ENCODE measurements around the gene PRELP. TPM values are rescaled to one million over a fixed set of nuclear protein-coding genes. Genes with fewer than 3 reads are reported as not detected.

The PRELP gene
- total and polyA plus RNA-seq, 8 donors: 1.1 to 29.8 (median 8.7) TPM

DNA sequence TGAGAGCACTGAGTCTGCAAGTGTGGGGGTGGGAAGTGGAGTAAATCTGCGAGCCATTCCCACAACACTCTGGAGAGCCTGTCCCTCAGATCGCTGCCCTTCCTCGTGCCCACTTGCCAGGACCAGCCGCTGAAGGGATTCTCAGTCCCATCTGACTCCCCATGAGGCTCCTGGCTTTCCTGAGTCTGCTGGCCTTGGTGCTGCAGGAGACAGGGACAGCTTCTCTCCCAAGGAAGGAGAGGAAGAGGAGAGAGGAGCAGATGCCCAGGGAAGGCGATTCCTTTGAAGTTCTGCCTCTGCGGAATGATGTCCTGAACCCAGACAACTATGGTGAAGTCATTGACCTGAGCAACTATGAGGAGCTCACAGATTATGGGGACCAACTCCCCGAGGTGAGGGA, 20.2 kb downstream of the PRELP start:
- TF ChIP-seq POLR2A (IDR thresholded peaks at IDR 0.05) (no peak), EP300 (IDR thresholded peaks at IDR 0.05) (no peak), POLR2AphosphoS5 (IDR thresholded peaks at IDR 0.05) (no peak)
- TF ChIP-seq, protein P1, sequence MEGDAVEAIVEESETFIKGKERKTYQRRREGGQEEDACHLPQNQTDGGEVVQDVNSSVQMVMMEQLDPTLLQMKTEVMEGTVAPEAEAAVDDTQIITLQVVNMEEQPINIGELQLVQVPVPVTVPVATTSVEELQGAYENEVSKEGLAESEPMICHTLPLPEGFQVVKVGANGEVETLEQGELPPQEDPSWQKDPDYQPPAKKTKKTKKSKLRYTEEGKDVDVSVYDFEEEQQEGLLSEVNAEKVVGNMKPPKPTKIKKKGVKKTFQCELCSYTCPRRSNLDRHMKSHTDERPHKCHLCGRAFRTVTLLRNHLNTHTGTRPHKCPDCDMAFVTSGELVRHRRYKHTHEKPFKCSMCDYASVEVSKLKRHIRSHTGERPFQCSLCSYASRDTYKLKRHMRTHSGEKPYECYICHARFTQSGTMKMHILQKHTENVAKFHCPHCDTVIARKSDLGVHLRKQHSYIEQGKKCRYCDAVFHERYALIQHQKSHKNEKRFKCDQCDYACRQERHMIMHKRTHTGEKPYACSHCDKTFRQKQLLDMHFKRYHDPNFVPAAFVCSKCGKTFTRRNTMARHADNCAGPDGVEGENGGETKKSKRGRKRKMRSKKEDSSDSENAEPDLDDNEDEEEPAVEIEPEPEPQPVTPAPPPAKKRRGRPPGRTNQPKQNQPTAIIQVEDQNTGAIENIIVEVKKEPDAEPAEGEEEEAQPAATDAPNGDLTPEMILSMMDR (IDR thresholded peaks at IDR 0.05): no peak

DNA sequence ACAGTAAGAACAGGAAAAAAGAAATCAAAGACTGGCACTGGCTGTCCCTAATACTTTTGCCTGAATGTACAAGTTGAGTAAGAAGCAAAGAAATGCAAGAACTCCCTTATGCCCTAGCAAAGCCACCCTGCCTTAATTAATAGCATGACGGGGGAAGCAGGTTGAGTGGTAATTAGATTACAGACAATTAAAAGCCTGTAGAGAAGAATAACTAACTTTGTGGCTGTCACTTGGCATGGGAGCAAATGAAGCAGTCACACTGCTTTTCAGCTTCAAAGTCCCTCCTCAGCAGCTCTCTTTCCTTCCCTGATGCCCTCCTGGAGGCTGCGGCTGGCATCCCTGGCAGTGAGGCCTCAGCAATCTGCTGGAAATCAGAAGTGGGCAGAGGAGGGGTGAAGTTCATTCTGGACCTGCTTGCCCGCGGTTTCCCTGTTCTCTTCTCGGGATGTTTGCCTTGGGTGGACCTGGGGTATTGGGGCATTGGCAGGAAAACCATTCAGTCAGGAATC, 21.7 kb downstream of the PRELP start:
- Histone ChIP-seq H3K36me3 (no peaks in the 10 kb centered on the region), H3K4me1 (no peaks in the 10 kb centered on the region), H3K9me3 (no peaks in the 10 kb centered on the region), H3K27me3 (no peaks in the 10 kb centered on the region), H3K27ac (no peak overlapping the region), H3K4me3 (no peak overlapping the region)
- 41 to 80% (median 55%) methylated on average over 5 of the region's 5 CpGs for WGBS, 5 donors
- intact Hi-C loops (cut with DNase I; ENCODE audit: low total_unique reads): no loop called here
- no peak for DNase-seq
- TF ChIP-seq, protein P1 (IDR thresholded peaks at IDR 0.05): no peak
- no peak for TF ChIP-seq POLR2A (IDR thresholded peaks at IDR 0.05)
- TF ChIP-seq POLR2AphosphoS5 (IDR thresholded peaks at IDR 0.05): no peak
- TF ChIP-seq EP300 (IDR thresholded peaks at IDR 0.05): no peak

More for the DNA sequence above, 20.2 kb downstream of the PRELP start:
- intact Hi-C loops (cut with DNase I; ENCODE audit: low total_unique reads): no loop called here
- Histone ChIP-seq H3K27me3 (no peaks in the 10 kb centered on the region), H3K9me3 (no peaks in the 10 kb centered on the region), H3K4me3 (no peak overlapping the region), H3K4me1 (no peaks in the 10 kb centered on the region), H3K36me3 (no peaks in the 10 kb centered on the region), H3K27ac (no peak overlapping the region)
- WGBS, 5 donors: 67 to 87% (median 75%) methylated on average over 7 of the region's 7 CpGs
- no peak for DNase-seq

DNA sequence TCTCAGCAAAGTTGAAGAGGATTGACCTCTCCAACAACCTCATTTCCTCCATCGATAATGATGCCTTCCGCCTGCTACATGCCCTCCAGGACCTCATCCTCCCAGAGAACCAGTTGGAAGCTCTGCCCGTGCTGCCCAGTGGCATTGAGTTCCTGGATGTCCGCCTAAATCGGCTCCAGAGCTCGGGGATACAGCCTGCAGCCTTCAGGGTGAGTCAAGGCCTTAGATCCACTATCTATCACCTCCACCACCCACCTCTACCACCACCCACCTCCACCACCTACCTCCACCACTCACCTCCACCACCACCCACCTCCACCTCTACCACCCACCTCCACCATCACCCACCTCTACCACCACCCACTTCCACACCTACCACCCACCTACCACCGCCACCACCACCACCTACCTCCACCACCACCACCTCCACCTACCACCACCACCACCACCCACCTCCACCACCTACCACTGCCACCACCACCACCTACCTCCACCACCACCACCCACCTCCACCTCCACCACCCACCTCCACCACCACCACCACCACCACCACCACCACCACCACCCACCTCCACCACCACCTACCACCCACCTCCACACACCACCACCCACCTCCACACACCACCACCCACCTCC, 24.2 kb downstream of the PRELP start:
- Histone ChIP-seq H3K9me3 (no peaks in the 10 kb centered on the region), H3K27me3 (no peaks in the 10 kb centered on the region), H3K4me3 (no peak overlapping the region), H3K4me1 (peaks cover 0 to 4% (median under 1%) of the 10 kb centered on the region in 4 donors), H3K36me3 (no peaks in the 10 kb centered on the region), H3K27ac (no peak overlapping the region)
- intact Hi-C loops (cut with DNase I; ENCODE audit: low total_unique reads): no loop called here
- WGBS, 5 donors: 87 to 95% (median 91%) methylated on average over 6 to 7 of the region's 7 CpGs
- no peak for TF ChIP-seq POLR2A (IDR thresholded peaks at IDR 0.05)
- TF ChIP-seq, protein P1 (IDR thresholded peaks at IDR 0.05): no peak
- TF ChIP-seq EP300 (IDR thresholded peaks at IDR 0.05): no peak
- no peak for TF ChIP-seq POLR2AphosphoS5 (IDR thresholded peaks at IDR 0.05)
- no peak for DNase-seq

DNA sequence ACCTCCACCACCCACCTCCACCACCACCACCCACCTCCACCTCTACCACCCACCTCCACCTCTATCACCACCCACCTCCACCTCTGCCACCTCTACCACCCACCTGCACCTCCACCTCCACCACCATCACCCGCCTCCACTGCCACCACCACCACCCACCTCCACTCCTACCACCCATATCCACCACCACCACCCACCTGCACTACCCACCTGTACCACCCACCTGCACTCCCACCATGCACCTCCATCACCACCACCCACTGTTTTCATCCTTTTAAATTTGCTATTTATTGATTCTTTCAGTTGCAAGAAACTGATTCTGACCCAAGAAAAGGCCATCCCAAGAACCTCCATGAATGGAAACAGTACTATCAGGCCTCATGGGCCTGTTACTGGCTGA, 24.7 kb downstream of the PRELP start:
- TF ChIP-seq POLR2AphosphoS5 (IDR thresholded peaks at IDR 0.05) (no peak), EP300 (IDR thresholded peaks at IDR 0.05) (no peak)
- TF ChIP-seq, protein P1 (IDR thresholded peaks at IDR 0.05): no peak
- Histone ChIP-seq H3K4me1 (peaks cover 0 to 8% (median 3%) of the 10 kb centered on the region in 4 donors), H3K36me3 (no peaks in the 10 kb centered on the region), H3K27me3 (no peaks in the 10 kb centered on the region), H3K9me3 (no peaks in the 10 kb centered on the region), H3K4me3 (no peak overlapping the region), H3K27ac (no peak overlapping the region)
- 93 to 100% (median 100%) methylated on average over 1 of the region's 1 CpG; no CpG with 5 or more reads in 1 of the 5 donors for WGBS, 5 donors
- intact Hi-C loops (cut with DNase I; ENCODE audit: low total_unique reads): no loop called here
- no peak for DNase-seq
